K562 (cell line): ENCODE measurements around the gene GPR37.

Source experiments
- CTCF ChIP-seq, 3 experiments: IDR thresholded peaks in 2 of 3; conservative IDR thresholded peaks in 1 of 3; 2 replicates each; pipeline ENCODE4 v1.5.1; 2011 to 2012; ENCODE audit warnings: low read length in 3 of 3, mild to moderate bottlenecking in 3 of 3, control low read depth in 2 of 3, improper control_type of control experiment in 1 of 3, inconsistent platforms in 1 of 3, low read depth in 1 of 3, mixed read lengths in 1 of 3, moderate library complexity in 1 of 3; ENCODE audit not compliant: insufficient read depth in 2 of 3
- EP300 ChIP-seq: IDR thresholded peaks from 2 replicates; pipeline ENCODE4 v1.6.1; 2012; ENCODE audit warnings: low read length, improper control_type of control experiment
- MXI1 ChIP-seq: IDR thresholded peaks from 2 replicates; pipeline ENCODE4 v1.6.1; 2011; ENCODE audit warnings: low read depth, mild to moderate bottlenecking, improper control_type of control experiment, low read length
- NFYB ChIP-seq: IDR thresholded peaks from 2 replicates; pipeline ENCODE4 v1.6.1; 2011; ENCODE audit warnings: mild to moderate bottlenecking, moderate library complexity; ENCODE audit not compliant: insufficient read length; ENCODE audit errors: extremely low read depth
- SP1 ChIP-seq: sonication (generic); formaldehyde crosslinking; IDR thresholded peaks from 2 replicates; pipeline ENCODE4 v1.8.1; 2022; ENCODE audit warnings: mild to moderate bottlenecking, missing genetic modification reagents
- ZBTB33 ChIP-seq: sonication (generic); formaldehyde crosslinking; IDR thresholded peaks from 2 replicates; pipeline ENCODE4 v1.8.1; 2023; ENCODE audit warnings: mild to moderate bottlenecking, missing genetic modification reagents

GRCh38 chr7:124781907-124782734 is 16.5 kb upstream of the GPR37 start:
- TF ChIP-seq ZBTB33 (CRISPR knock-in tag): no peak
- no peak for TF ChIP-seq CTCF (IDR thresholded peaks at IDR 0.05 in 2 of 3, conservative IDR thresholded peaks at IDR 0.05 in 1 of 3; ENCODE audit: insufficient read depth in 2 of 3, low read depth in 1 of 3, low read length in 3 of 3)
- TF ChIP-seq EP300: no peak
- TF ChIP-seq NFYB: no peak
- TF ChIP-seq MXI1: no peak
- TF ChIP-seq SP1 (CRISPR knock-in tag): no peak
